Mesodermal cell (in vitro differentiated cells): ENCODE results near the gene FAM222A.

Source experiments
- H3K27ac ChIP-seq: 2 replicates; pipeline ENCODE4 v1.7.0; 2013; ENCODE audit warnings: mild to moderate bottlenecking, low read depth, low read length, moderate library complexity; ENCODE audit not compliant: severe bottlenecking
- H3K36me3 ChIP-seq: 2 replicates; pipeline ENCODE4 v1.7.1; 2013; ENCODE audit warnings: mild to moderate bottlenecking, low read length, moderate library complexity; ENCODE audit not compliant: control insufficient read depth, insufficient read depth
- H3K4me1 ChIP-seq: one replicate; pipeline ENCODE4 v1.7.1; 2013; ENCODE audit warnings: mild to moderate bottlenecking, low read length; ENCODE audit not compliant: insufficient read depth, control insufficient read depth, poor library complexity, severe bottlenecking
- H3K4me3 ChIP-seq: 2 replicates; pipeline ENCODE4 v1.7.0; 2013; ENCODE audit warnings: low read length, control low read depth, mild to moderate bottlenecking; ENCODE audit not compliant: insufficient read depth, poor library complexity, severe bottlenecking; ENCODE audit errors: extremely low read depth
- H3K9me3 ChIP-seq: 2 replicates; pipeline ENCODE4 v1.7.1; 2013; ENCODE audit warnings: mild to moderate bottlenecking, low read length, moderate library complexity; ENCODE audit not compliant: control insufficient read depth
- WGBS, 2 experiments: methylation state at CpG; one replicate each; pipeline ENCODE4 v1.1.5; 2013; ENCODE audit warnings: missing lambda C conversion rate in 2 of 2; ENCODE audit not compliant: insufficient coverage in 2 of 2; 5-methylcytosine and 5-hydroxymethylcytosine counted together

The FAM222A gene

GRCh38 chr12:109779382-109779781, 65.8 kb downstream of the FAM222A start:
- H3K27ac ChIP-seq = no peak overlapping the region
- WGBS, 2 experiments = 92 to 97% methylated on average over 6 of the region's 6 CpGs
- peaks cover 6% of the 10 kb centered on the region for H3K9me3 ChIP-seq
- no peak overlapping the region for H3K4me3 ChIP-seq
- no peaks in the 10 kb centered on the region for H3K36me3 ChIP-seq
- peaks cover 7% of the 10 kb centered on the region for H3K4me1 ChIP-seq

GRCh38 chr12:109781668-109782325, 68.2 kb downstream of the FAM222A start:
- H3K4me1 ChIP-seq = peaks cover 7% of the 10 kb centered on the region
- H3K4me3 ChIP-seq = no peak overlapping the region
- peaks cover 6% of the 10 kb centered on the region for H3K9me3 ChIP-seq
- 77% methylated on average over 6 to 7 of the region's 10 CpGs for WGBS, 2 experiments
- no peaks in the 10 kb centered on the region for H3K36me3 ChIP-seq
- no peak overlapping the region for H3K27ac ChIP-seq

- Histone ChIP-seq H3K9me3 (peaks cover 6% of the 10 kb centered on the region), H3K4me1 (peaks cover 5% of the 10 kb centered on the region), H3K4me3 (no peak overlapping the region), H3K36me3 (no peaks in the 10 kb centered on the region), H3K27ac (no peak overlapping the region)
- 90 to 94% methylated on average over 7 to 9 of the region's 9 CpGs for WGBS, 2 experiments
Measured at GRCh38 chr12:109782326-109782703, 68.7 kb downstream of the FAM222A start.

- whole genome bisulfite sequencing, 2 experiments = 94 to 95% methylated on average over 18 to 25 of the region's 28 CpGs
- H3K4me3 ChIP-seq = no peak overlapping the region
- no peaks in the 10 kb centered on the region for H3K36me3 ChIP-seq
- peaks cover 6% of the 10 kb centered on the region for H3K9me3 ChIP-seq
- no peak overlapping the region for H3K27ac ChIP-seq
- H3K4me1 ChIP-seq = no peaks in the 10 kb centered on the region
Measured at GRCh38 chr12:109783135-109783964, 69.7 kb downstream of the FAM222A start.

- WGBS, 2 experiments = 80 to 85% methylated on average over 8 of the region's 8 CpGs
- H3K36me3 ChIP-seq = no peaks in the 10 kb centered on the region
- H3K4me3 ChIP-seq = no peak overlapping the region
- H3K9me3 ChIP-seq = peaks cover 6% of the 10 kb centered on the region
- H3K4me1 ChIP-seq = no peaks in the 10 kb centered on the region
- H3K27ac ChIP-seq = no peak overlapping the region
Measured at GRCh38 chr12:109783965-109784244, 70.3 kb downstream of the FAM222A start.

- no peaks in the 10 kb centered on the region for H3K36me3 ChIP-seq
- no peaks in the 10 kb centered on the region for H3K9me3 ChIP-seq
- H3K27ac ChIP-seq = no peak overlapping the region
- WGBS, 2 experiments = 89 to 94% methylated on average over 1 to 3 of the region's 4 CpGs
- no peaks in the 10 kb centered on the region for H3K4me1 ChIP-seq
- no peak overlapping the region for H3K4me3 ChIP-seq
Measured at GRCh38 chr12:109785854-109786253, 72.2 kb downstream of the FAM222A start.

GRCh38 chr12:109786799-109787198, 73.2 kb downstream of the FAM222A start:
- no peaks in the 10 kb centered on the region for H3K36me3 ChIP-seq
- no peaks in the 10 kb centered on the region for H3K9me3 ChIP-seq
- H3K4me1 ChIP-seq = no peaks in the 10 kb centered on the region
- no peak overlapping the region for H3K27ac ChIP-seq
- WGBS, 2 experiments = 91 to 100% methylated on average over 3 to 8 of the region's 9 CpGs
- H3K4me3 ChIP-seq = no peak overlapping the region

GRCh38 chr12:109789526-109790048, 76.0 kb downstream of the FAM222A start:
- no peaks in the 10 kb centered on the region for H3K9me3 ChIP-seq
- H3K27ac ChIP-seq = no peak overlapping the region
- 93 to 100% methylated on average over 1 of the region's 1 CpG for WGBS, 2 experiments
- H3K36me3 ChIP-seq = no peaks in the 10 kb centered on the region
- H3K4me1 ChIP-seq = no peaks in the 10 kb centered on the region
- H3K4me3 ChIP-seq = no peak overlapping the region

GRCh38 chr12:109792992-109793391, 79.4 kb downstream of the FAM222A start:
- H3K36me3 ChIP-seq = no peaks in the 10 kb centered on the region
- H3K9me3 ChIP-seq = no peaks in the 10 kb centered on the region
- H3K27ac ChIP-seq = no peak overlapping the region
- no peak overlapping the region for H3K4me3 ChIP-seq
- no peaks in the 10 kb centered on the region for H3K4me1 ChIP-seq

GRCh38 chr12:109793411-109793810, 79.8 kb downstream of the FAM222A start:
- Histone ChIP-seq H3K36me3 (no peaks in the 10 kb centered on the region), H3K27ac (no peak overlapping the region), H3K4me3 (no peak overlapping the region), H3K9me3 (no peaks in the 10 kb centered on the region), H3K4me1 (no peaks in the 10 kb centered on the region)
- WGBS, 2 experiments = 29 to 44% methylated on average over 2 of the region's 4 CpGs
